Neural crest cell (in vitro differentiated cells): Measurements from ENCODE around the gene ADCK1. TPM values are rescaled to one million over a fixed set of nuclear protein-coding genes. Genes with fewer than 3 reads are reported as not detected.

ENCODE experiments used
- DNase-seq: peaks from one replicate; pipeline ENCODE4 v3.0.0; 2021; ENCODE audit warnings: low read depth, mixed read lengths, low spot score
- H3K27ac Mint-ChIP-seq: one replicate; pipeline ENCODE4 v1.8.0; 2021; ENCODE audit warnings: mild to moderate bottlenecking, mixed read lengths; ENCODE audit not compliant: unreplicated experiment
- H3K27me3 Mint-ChIP-seq: 2 replicates; pipeline ENCODE4 v1.8.0; 2021; ENCODE audit warnings: low read depth, mild to moderate bottlenecking, mixed read lengths
- H3K36me3 Mint-ChIP-seq: 2 replicates; pipeline ENCODE4 v1.8.0; 2021; ENCODE audit warnings: low read depth, mild to moderate bottlenecking, mixed read lengths
- H3K4me1 Mint-ChIP-seq: 2 replicates; pipeline ENCODE4 v1.8.0; 2021; ENCODE audit warnings: mixed read lengths
- H3K4me3 Mint-ChIP-seq: one replicate; pipeline ENCODE4 v1.8.0; 2021; ENCODE audit warnings: mild to moderate bottlenecking, mixed read lengths
- H3K9me3 Mint-ChIP-seq: 2 replicates; pipeline ENCODE4 v1.8.0; 2021; ENCODE audit warnings: mixed read lengths
- CTCF ChIP-seq: fragments of 200-600 bp; sonication (generic); conservative IDR thresholded peaks from 2 replicates; pipeline ENCODE4 v1.5.0; 2021; ENCODE audit warnings: antibody characterized with exemption, mild to moderate bottlenecking
- total RNA-seq: library from RNA; stranded (reverse); gene quantifications from 2 replicates; pipeline ENCODE4 v1.2.1, GENCODE V29; 2021

Gene ADCK1
- total RNA-seq, 1 donor from 2014 or later = 9.0 TPM

GRCh38 chr14:77848031-77848430 lies 48.1 kb downstream of the ADCK1 start:
- no peak for DNase-seq
- Mint-ChIP-seq H3K4me1 (no peaks in the 10 kb centered on the region), H3K4me3 (no peak overlapping the region), H3K36me3 (no peaks in the 10 kb centered on the region), H3K9me3 (no peaks in the 10 kb centered on the region), H3K27me3 (no peaks in the 10 kb centered on the region), H3K27ac (no peak overlapping the region)
- no peak for TF ChIP-seq CTCF

- Mint-ChIP-seq H3K27ac (no peak overlapping the region), H3K4me1 (no peaks in the 10 kb centered on the region), H3K9me3 (no peaks in the 10 kb centered on the region), H3K36me3 (peaks cover 2% of the 10 kb centered on the region), H3K4me3 (no peak overlapping the region), H3K27me3 (no peaks in the 10 kb centered on the region)
- DNase-seq = no peak
- no peak for TF ChIP-seq CTCF
Observed at GRCh38 chr14:77849711-77850110, 49.8 kb downstream of the ADCK1 start.

- no peak for TF ChIP-seq CTCF
- no peaks in the 10 kb centered on the region for H3K4me1 Mint-ChIP-seq
- no peak for DNase-seq
- no peak overlapping the region for H3K27ac Mint-ChIP-seq
- no peak overlapping the region for H3K4me3 Mint-ChIP-seq
- H3K9me3 Mint-ChIP-seq = no peaks in the 10 kb centered on the region
- no peaks in the 10 kb centered on the region for H3K27me3 Mint-ChIP-seq
- H3K36me3 Mint-ChIP-seq = peaks cover 6% of the 10 kb centered on the region
Observed at GRCh38 chr14:77853919-77854318, 54.0 kb downstream of the ADCK1 start.

- H3K4me1 Mint-ChIP-seq = no peaks in the 10 kb centered on the region
- DNase-seq = no peak
- no peak for TF ChIP-seq CTCF
- H3K36me3 Mint-ChIP-seq = peaks cover 6% of the 10 kb centered on the region
- no peaks in the 10 kb centered on the region for H3K9me3 Mint-ChIP-seq
- no peak overlapping the region for H3K4me3 Mint-ChIP-seq
- H3K27me3 Mint-ChIP-seq = no peaks in the 10 kb centered on the region
- H3K27ac Mint-ChIP-seq = no peak overlapping the region
Observed at GRCh38 chr14:77856941-77857340, 57.0 kb downstream of the ADCK1 start.

- H3K27me3 Mint-ChIP-seq = no peaks in the 10 kb centered on the region
Observed at GRCh38 chr14:77859934-77860570, 60.1 kb downstream of the ADCK1 start.

More at GRCh38 chr14:77859934-77860570, 60.1 kb downstream of the ADCK1 start:
- Mint-ChIP-seq H3K4me1 (no peaks in the 10 kb centered on the region), H3K36me3 (peaks cover 12% of the 10 kb centered on the region), H3K4me3 (no peak overlapping the region), H3K9me3 (peaks cover 3% of the 10 kb centered on the region), H3K27ac (no peak overlapping the region)
- TF ChIP-seq CTCF = no peak
- no peak for DNase-seq
